WERI-Rb-1 (cell line): ENCODE data around the gene RFXANK.

Experiments used
- DNase-seq: peaks from one replicate; pipeline ENCODE4 v3.0.0-alpha.2; 2020
- H3K27ac ChIP-seq: fragments of 250-450 bp; sonication (Bioruptor Pico); 2 replicates; pipeline ENCODE4 v1.5.1; 2020; ENCODE audit warnings: mild to moderate bottlenecking, moderate library complexity
- H3K27me3 ChIP-seq: fragments of 250-450 bp; sonication (Bioruptor Pico); 2 replicates; pipeline ENCODE4 v1.5.1; 2021; ENCODE audit warnings: mild to moderate bottlenecking, low read depth, moderate library complexity; ENCODE audit not compliant: insufficient read depth, severe bottlenecking
- H3K36me3 ChIP-seq: fragments of 250-450 bp; sonication (Bioruptor Pico); 2 replicates; pipeline ENCODE4 v1.5.1; 2020; ENCODE audit warnings: mild to moderate bottlenecking, moderate library complexity
- H3K4me3 ChIP-seq: 2 replicates; pipeline ENCODE4 v1.5.1; 2011; ENCODE audit warnings: low read depth, mild to moderate bottlenecking, control low read depth, low read length
- H3K9me3 ChIP-seq: fragments of 250-450 bp; sonication (Bioruptor Pico); 2 replicates; pipeline ENCODE4 v1.5.1; 2021; ENCODE audit warnings: mild to moderate bottlenecking, moderate library complexity; ENCODE audit not compliant: severe bottlenecking
- CTCF ChIP-seq: IDR thresholded peaks from 2 replicates; pipeline ENCODE4 v1.5.1; 2011; ENCODE audit warnings: low read depth, mild to moderate bottlenecking, control low read depth, inconsistent platforms, low read length

The RFXANK gene

GRCh38 chr19:19236173-19236572 lies 44.1 kb downstream of the RFXANK start:
- peaks cover 26% of the 10 kb centered on the region for H3K9me3 ChIP-seq
- H3K4me3 ChIP-seq: no peak overlapping the region
- TF ChIP-seq CTCF: no peak
- H3K27ac ChIP-seq: no peak overlapping the region
- DNase-seq: no peak
- H3K36me3 ChIP-seq: peaks cover 15% of the 10 kb centered on the region
- H3K27me3 ChIP-seq: no peaks in the 10 kb centered on the region

GRCh38 chr19:19238126-19238894 lies 46.3 kb downstream of the RFXANK start:
- H3K27ac ChIP-seq: no peak overlapping the region
- no peaks in the 10 kb centered on the region for H3K27me3 ChIP-seq
- peaks cover 26% of the 10 kb centered on the region for H3K9me3 ChIP-seq
- peaks cover 15% of the 10 kb centered on the region for H3K36me3 ChIP-seq
- no peak for DNase-seq
- TF ChIP-seq CTCF: no peak
- H3K4me3 ChIP-seq: no peak overlapping the region

- Histone ChIP-seq H3K4me3 (no peak overlapping the region), H3K9me3 (peaks cover 13% of the 10 kb centered on the region), H3K27me3 (no peaks in the 10 kb centered on the region), H3K27ac (no peak overlapping the region), H3K36me3 (peaks cover 7% of the 10 kb centered on the region)
- TF ChIP-seq CTCF: no peak
- no peak for DNase-seq
Measured at GRCh38 chr19:19239675-19240074, 47.6 kb downstream of the RFXANK start.

GRCh38 chr19:19240476-19240875 lies 48.4 kb downstream of the RFXANK start:
- H3K36me3 ChIP-seq: peaks cover 7% of the 10 kb centered on the region; the same call in 1 of the 2 replicates
- no peak overlapping the region for H3K4me3 ChIP-seq
- H3K9me3 ChIP-seq: peaks cover 5% of the 10 kb centered on the region
- TF ChIP-seq CTCF: no peak
- no peak overlapping the region for H3K27ac ChIP-seq
- no peak for DNase-seq
- no peaks in the 10 kb centered on the region for H3K27me3 ChIP-seq

- Histone ChIP-seq H3K27me3 (no peaks in the 10 kb centered on the region), H3K27ac (no peak overlapping the region), H3K9me3 (no peaks in the 10 kb centered on the region), H3K4me3 (no peak overlapping the region), H3K36me3 (no peaks in the 10 kb centered on the region)
- TF ChIP-seq CTCF: no peak
- DNase-seq: no peak
Measured at GRCh38 chr19:19250196-19250801, 58.2 kb downstream of the RFXANK start.
